DOHH2 (cell line): Measurements from ENCODE around the gene OPRL1.

ENCODE experiments used
- H3F3A ChIP-seq: fragments of 200-600 bp; sonication (generic), shearing (Covaris generic); 2 replicates; pipeline ENCODE4 v1.6.0; 2016; ENCODE audit warnings: antibody characterized with exemption, mild to moderate bottlenecking; ENCODE audit not compliant: control insufficient read depth, insufficient read depth
- H3K27ac ChIP-seq: fragments of 200-600 bp; sonication (generic); 2 replicates; pipeline ENCODE4 v1.5.1; 2014; ENCODE audit warnings: low read depth, mild to moderate bottlenecking, low read length, moderate library complexity
- H3K27me3 ChIP-seq: fragments of 200-600 bp; sonication (generic); 2 replicates; pipeline ENCODE4 v1.6.1; 2014; ENCODE audit warnings: mild to moderate bottlenecking, low read length, mixed read lengths; ENCODE audit not compliant: control insufficient read depth
- H3K36me3 ChIP-seq: fragments of 200-600 bp; sonication (generic); 2 replicates; pipeline ENCODE4 v1.6.1; 2014; ENCODE audit warnings: mild to moderate bottlenecking, low read length, moderate library complexity, mixed read lengths; ENCODE audit not compliant: control insufficient read depth
- H3K4me1 ChIP-seq: fragments of 200-600 bp; sonication (generic); 2 replicates; pipeline ENCODE4 v1.6.1; 2014; ENCODE audit warnings: mild to moderate bottlenecking, low read length, mixed read lengths; ENCODE audit not compliant: control insufficient read depth
- H3K4me2 ChIP-seq: fragments of 200-600 bp; sonication (generic); 2 replicates; pipeline ENCODE4 v1.6.0; 2014; ENCODE audit warnings: mild to moderate bottlenecking, low read length, moderate library complexity
- H3K4me3 ChIP-seq: fragments of 200-600 bp; sonication (generic); 2 replicates; pipeline ENCODE4 v1.5.1; 2014; ENCODE audit warnings: mild to moderate bottlenecking, low read length, mixed read lengths
- H3K79me2 ChIP-seq: fragments of 200-600 bp; sonication (generic); 2 replicates; pipeline ENCODE4 v1.6.1; 2014; ENCODE audit warnings: mild to moderate bottlenecking, low read length, mixed read lengths; ENCODE audit not compliant: control insufficient read depth
- H3K9me2 ChIP-seq: fragments of 200-600 bp; sonication (generic); replicated peaks from 2 replicates; pipeline ENCODE4 v1.6.1; 2014; ENCODE audit warnings: mild to moderate bottlenecking, low read length, mixed read lengths; ENCODE audit not compliant: control insufficient read depth
- H3K9me3 ChIP-seq: fragments of 200-600 bp; sonication (generic); 2 replicates; pipeline ENCODE4 v1.6.1; 2014; ENCODE audit warnings: antibody characterized with exemption, low read length, mixed read lengths; ENCODE audit not compliant: control insufficient read depth, insufficient read depth
- H4K20me1 ChIP-seq: fragments of 200-600 bp; sonication (generic); 2 replicates; pipeline ENCODE4 v1.6.0; 2014; ENCODE audit warnings: low read depth, mild to moderate bottlenecking, antibody characterized with exemption, low read length, moderate library complexity; ENCODE audit not compliant: control insufficient read depth, insufficient read depth
- CTCF ChIP-seq: fragments of 200-600 bp; sonication (generic); IDR thresholded peaks from one replicate; pipeline ENCODE4 v1.5.1; 2014; ENCODE audit warnings: antibody characterized with exemption, mild to moderate bottlenecking, low read depth, low read length; ENCODE audit not compliant: poor library complexity, severe bottlenecking
- EZH2phosphoT487 ChIP-seq: fragments of 200-600 bp; sonication (generic); IDR thresholded peaks from 2 replicates; pipeline ENCODE4 v1.6.1; 2017; ENCODE audit warnings: borderline replicate concordance, mild to moderate bottlenecking, antibody characterized with exemption, low read length, moderate library complexity, mixed read lengths

OPRL1 gene

GRCh38 chr20:64032706-64033624, 46.9 kb upstream of the OPRL1 start:
- peaks cover 31% of the 10 kb centered on the region for H3K4me1 ChIP-seq
- no peaks in the 10 kb centered on the region for H3K27me3 ChIP-seq
- peaks cover 61% of the 10 kb centered on the region for H3K36me3 ChIP-seq
- H4K20me1 ChIP-seq = no peaks in the 10 kb centered on the region
- H3F3A ChIP-seq = peaks cover 7% of the 10 kb centered on the region; the same call in 1 of the 2 replicates
- H3K4me3 ChIP-seq = no peak overlapping the region
- TF ChIP-seq EZH2phosphoT487 (no peak), CTCF (no peak)
- no peaks in the 10 kb centered on the region for H3K9me2 ChIP-seq
- no peaks in the 10 kb centered on the region for H3K9me3 ChIP-seq
- H3K79me2 ChIP-seq = no peaks in the 10 kb centered on the region
- no peak overlapping the region for H3K27ac ChIP-seq
- no peak overlapping the region for H3K4me2 ChIP-seq

GRCh38 chr20:64033981-64034493, 45.8 kb upstream of the OPRL1 start:
- no peaks in the 10 kb centered on the region for H3K79me2 ChIP-seq
- peaks cover 42% of the 10 kb centered on the region for H3K4me1 ChIP-seq
- no peaks in the 10 kb centered on the region for H4K20me1 ChIP-seq
- H3K27me3 ChIP-seq = no peaks in the 10 kb centered on the region
- H3K9me3 ChIP-seq = no peaks in the 10 kb centered on the region
- no peak overlapping the region for H3K27ac ChIP-seq
- H3K36me3 ChIP-seq = peaks cover 54% of the 10 kb centered on the region
- no peak for TF ChIP-seq EZH2phosphoT487
- no peak for TF ChIP-seq CTCF
- H3K4me3 ChIP-seq = no peak overlapping the region
- no peak overlapping the region for H3K4me2 ChIP-seq
- no peaks in the 10 kb centered on the region for H3K9me2 ChIP-seq
- H3F3A ChIP-seq = peaks cover 7% of the 10 kb centered on the region; the same call in 1 of the 2 replicates

DNA sequence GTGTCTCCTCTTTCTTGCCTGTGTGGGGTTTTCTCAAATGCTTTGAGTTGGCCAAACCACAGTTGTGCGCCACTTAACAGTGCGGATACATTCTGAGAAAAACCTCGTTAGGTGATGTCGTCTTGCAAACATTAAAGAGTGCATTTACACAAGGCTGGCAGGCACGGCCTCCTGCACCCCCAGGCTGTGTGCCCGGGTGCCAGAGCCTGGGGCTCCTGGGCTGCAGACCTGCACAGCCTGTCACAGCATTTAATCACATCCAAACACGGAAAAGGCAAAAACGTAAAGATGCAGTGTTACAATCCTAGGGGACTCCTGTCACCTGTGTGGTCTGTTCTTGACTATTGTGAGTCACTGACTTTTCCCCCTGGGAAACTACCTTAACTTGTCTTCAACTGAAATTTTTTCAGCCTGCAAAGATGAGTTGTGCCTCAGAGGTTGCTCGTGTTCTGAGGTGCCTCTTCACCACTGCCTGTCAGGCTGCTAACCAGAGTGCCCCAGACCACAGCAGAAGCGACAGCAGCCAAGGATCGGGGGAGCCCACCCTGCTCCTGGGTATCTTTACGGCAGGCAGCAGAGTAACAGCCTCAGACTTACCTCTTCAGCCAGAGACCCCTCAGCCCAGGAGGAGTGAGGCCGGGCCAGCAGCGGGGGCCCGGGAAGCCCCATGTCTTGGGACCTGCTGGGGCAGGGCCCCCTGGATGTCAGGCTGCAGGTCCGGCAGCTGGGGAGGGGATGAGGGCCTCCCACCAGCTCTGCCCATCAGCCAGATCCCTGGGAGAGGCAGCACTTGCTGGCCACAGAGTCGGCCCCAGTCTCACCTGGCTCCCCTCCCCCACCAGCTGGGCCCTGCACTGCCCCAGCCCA, 44.6 kb upstream of the OPRL1 start:
- Histone ChIP-seq H3F3A (peaks cover 15% of the 10 kb centered on the region; the same call in 1 of the 2 replicates), H3K27ac (no peak overlapping the region), H3K4me1 (peaks cover 54% of the 10 kb centered on the region), H3K4me2 (no peak overlapping the region), H3K79me2 (no peaks in the 10 kb centered on the region), H4K20me1 (no peaks in the 10 kb centered on the region), H3K4me3 (no peak overlapping the region), H3K9me2 (no peaks in the 10 kb centered on the region), H3K36me3 (peaks cover 42% of the 10 kb centered on the region), H3K27me3 (no peaks in the 10 kb centered on the region), H3K9me3 (no peaks in the 10 kb centered on the region)
- TF ChIP-seq EZH2phosphoT487 (no peak), CTCF (no peak)
